SK-N-SH treated with all-trans-retinoic acid at 6 μM for 48 hours (cell line): ENCODE data around the gene CDC42EP3.

ENCODE experiments used
- BACH2 ChIP-seq: fragments of 250-450 bp; sonication (Bioruptor Pico); IDR thresholded peaks from 2 replicates; pipeline ENCODE4 v1.9.0; 2021; ENCODE audit warnings: mild to moderate bottlenecking, borderline replicate concordance
- CREB5 ChIP-seq: fragments of 250-450 bp; sonication (Bioruptor Pico); IDR thresholded peaks from 2 replicates; pipeline ENCODE4 v1.5.1; 2020; ENCODE audit warnings: low read depth, mild to moderate bottlenecking, moderate library complexity
- CSRNP3 ChIP-seq: fragments of 250-450 bp; sonication (Bioruptor Pico); IDR thresholded peaks from 2 replicates; pipeline ENCODE4 v1.5.1; 2021; ENCODE audit warnings: mild to moderate bottlenecking, moderate library complexity
- ESRRG ChIP-seq: fragments of 250-450 bp; sonication (Bioruptor Pico); IDR thresholded peaks from 2 replicates; pipeline ENCODE4 v1.6.1; 2021; ENCODE audit warnings: mild to moderate bottlenecking
- PATZ1 ChIP-seq: fragments of 250-450 bp; sonication (Bioruptor Pico); IDR thresholded peaks from 2 replicates; pipeline ENCODE4 v1.8.0; 2020; ENCODE audit warnings: mild to moderate bottlenecking, moderate library complexity, borderline replicate concordance
- PPARA ChIP-seq: fragments of 250-450 bp; sonication (Bioruptor Pico); IDR thresholded peaks from 2 replicates; pipeline ENCODE4 v1.5.0; 2020; ENCODE audit warnings: mild to moderate bottlenecking, borderline replicate concordance
- RARB ChIP-seq: fragments of 250-450 bp; sonication (Bioruptor Pico); IDR thresholded peaks from 2 replicates; pipeline ENCODE4 v1.8.0; 2021; ENCODE audit warnings: mild to moderate bottlenecking, moderate library complexity
- TSHZ2 ChIP-seq: fragments of 250-450 bp; sonication (Bioruptor Pico); IDR thresholded peaks from 2 replicates; pipeline ENCODE4 v1.5.0; 2020; ENCODE audit warnings: mild to moderate bottlenecking, moderate library complexity
- ZC3H10 ChIP-seq: fragments of 250-450 bp; sonication (Bioruptor Pico); IDR thresholded peaks from 2 replicates; pipeline ENCODE4 v1.5.1; 2021; ENCODE audit warnings: mild to moderate bottlenecking, moderate library complexity
- ZFP3 ChIP-seq: fragments of 250-450 bp; sonication (Bioruptor Pico); IDR thresholded peaks from 2 replicates; pipeline ENCODE4 v1.5.0; 2020; ENCODE audit warnings: mild to moderate bottlenecking, moderate library complexity
- ZFP30 ChIP-seq: fragments of 450-650 bp; formaldehyde crosslinking; IDR thresholded peaks from 2 replicates; pipeline ENCODE4 v1.5.0; 2022; ENCODE audit warnings: mild to moderate bottlenecking, moderate library complexity
- ZNF70 ChIP-seq: fragments of 450-650 bp; formaldehyde crosslinking; IDR thresholded peaks from 2 replicates; pipeline ENCODE4 v1.5.0; 2020; ENCODE audit warnings: mild to moderate bottlenecking, moderate library complexity

GRCh38 chr2:37672870-37673184 is 1.4 kb upstream of the CDC42EP3 start:
- TF ChIP-seq BACH2 (CRISPR knock-in tag) (no peak), CSRNP3 (no peak), ZNF70 (CRISPR knock-in tag) (no peak), ZFP30 (CRISPR knock-in tag) (no peak), TSHZ2 (CRISPR knock-in tag) (no peak), ESRRG (no peak), CREB5 (CRISPR knock-in tag) (no peak), ZC3H10 (CRISPR knock-in tag) (no peak), PATZ1 (CRISPR knock-in tag) (no peak), PPARA (CRISPR knock-in tag) (no peak), RARB (no peak), ZFP3 (CRISPR knock-in tag) (no peak)
